Cardiac muscle cell (in vitro differentiated cells and primary cell): Measurements from ENCODE around the gene KLRK1. TPM values are rescaled to one million over a fixed set of nuclear protein-coding genes. Genes with fewer than 3 reads are reported as not detected.
"Not testable (repeated sequence)": the region's sequence is repeated elsewhere in the genome, so short reads cannot be mapped to it uniquely, and the experiment has no call there.

Experiments
- DNase-seq, 2 donors: peaks; one replicate each; pipeline versions ENCODE4 v3.0.0 to v3.0.0-alpha.2; 2010 to 2017; ENCODE audit warnings: low read depth in 1 of 2, low spot score in 1 of 2
- H3K27ac ChIP-seq: fragments of 200-600 bp; sonication (generic); 2 replicates; pipeline ENCODE4 v1.5.1; 2016
- H3K27me3 ChIP-seq: fragments of 200-600 bp; sonication (generic); 2 replicates; pipeline ENCODE4 v1.6.0; 2016; ENCODE audit warnings: control low read depth
- H3K36me3 ChIP-seq: fragments of 200-600 bp; sonication (generic); 2 replicates; pipeline ENCODE4 v1.5.1; 2016; ENCODE audit warnings: control low read depth
- H3K4me1 ChIP-seq: fragments of 200-600 bp; sonication (generic); 2 replicates; pipeline ENCODE4 v1.8.1; 2017; ENCODE audit warnings: low read depth, mild to moderate bottlenecking, mixed run types
- H3K4me3 ChIP-seq: fragments of 200-600 bp; sonication (generic); 2 replicates; pipeline ENCODE4 v1.5.1; 2016; ENCODE audit warnings: mild to moderate bottlenecking
- H3K9me3 ChIP-seq: fragments of 200-600 bp; sonication (generic); 2 replicates; pipeline ENCODE4 v1.5.1; 2017; ENCODE audit warnings: low read depth, mild to moderate bottlenecking, control low read depth
- polyA plus RNA-seq: library from polyadenylated mRNA; unstranded; fragments of >200 nt; fragmentation: Nextera tagmentation; extraction: Ambion mirVana; gene quantifications from 2 replicates; pipeline ENCODE4 v1.2.1, GENCODE V29; 2016
- total RNA-seq: library from RNA; depleted of rRNA; stranded (reverse); fragments of >200 nt; gene quantifications from 2 replicates; pipeline ENCODE4 v1.2.3, GENCODE V29; 2016
- TF ChIP-seq, protein P1 (sequence below): IDR thresholded peaks from 2 replicates; pipeline ENCODE4 v1.5.1; 2012; ENCODE audit warnings: low read depth, mild to moderate bottlenecking, low read length

KLRK1 gene
- total and polyA plus RNA-seq, 2 experiments from 2014 or later, result 0.15 TPM; not detected in 1

DNA sequence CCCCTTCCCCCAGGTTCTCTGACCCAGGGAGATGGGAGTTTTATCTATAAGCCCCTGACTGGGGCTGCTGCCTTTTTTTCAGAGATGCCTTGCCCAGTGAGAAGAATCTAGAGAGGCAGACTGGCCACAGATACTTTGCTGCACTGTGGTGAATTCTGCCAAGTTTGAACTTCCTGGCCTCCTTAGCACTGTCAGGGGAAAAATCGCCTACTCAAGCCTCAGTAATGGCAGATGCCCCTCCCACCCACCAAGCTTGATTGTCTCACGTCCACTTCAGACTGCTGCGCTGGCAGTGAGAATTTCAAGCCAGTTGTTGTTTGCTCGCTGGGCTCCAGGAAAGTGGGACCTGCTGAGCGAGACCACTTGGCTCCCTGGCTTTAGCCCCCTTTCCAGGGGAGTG is 31.7 kb downstream of the KLRK1 start:
- H3K9me3 ChIP-seq, result no peaks in the 10 kb centered on the region
- TF ChIP-seq, protein P1, sequence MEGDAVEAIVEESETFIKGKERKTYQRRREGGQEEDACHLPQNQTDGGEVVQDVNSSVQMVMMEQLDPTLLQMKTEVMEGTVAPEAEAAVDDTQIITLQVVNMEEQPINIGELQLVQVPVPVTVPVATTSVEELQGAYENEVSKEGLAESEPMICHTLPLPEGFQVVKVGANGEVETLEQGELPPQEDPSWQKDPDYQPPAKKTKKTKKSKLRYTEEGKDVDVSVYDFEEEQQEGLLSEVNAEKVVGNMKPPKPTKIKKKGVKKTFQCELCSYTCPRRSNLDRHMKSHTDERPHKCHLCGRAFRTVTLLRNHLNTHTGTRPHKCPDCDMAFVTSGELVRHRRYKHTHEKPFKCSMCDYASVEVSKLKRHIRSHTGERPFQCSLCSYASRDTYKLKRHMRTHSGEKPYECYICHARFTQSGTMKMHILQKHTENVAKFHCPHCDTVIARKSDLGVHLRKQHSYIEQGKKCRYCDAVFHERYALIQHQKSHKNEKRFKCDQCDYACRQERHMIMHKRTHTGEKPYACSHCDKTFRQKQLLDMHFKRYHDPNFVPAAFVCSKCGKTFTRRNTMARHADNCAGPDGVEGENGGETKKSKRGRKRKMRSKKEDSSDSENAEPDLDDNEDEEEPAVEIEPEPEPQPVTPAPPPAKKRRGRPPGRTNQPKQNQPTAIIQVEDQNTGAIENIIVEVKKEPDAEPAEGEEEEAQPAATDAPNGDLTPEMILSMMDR, result no peak
- H3K4me3 ChIP-seq, result no peak overlapping the region
- H3K27me3 ChIP-seq, result no peaks in the 10 kb centered on the region
- H3K36me3 ChIP-seq, result no peaks in the 10 kb centered on the region
- no peak for DNase-seq
- no peak overlapping the region for H3K27ac ChIP-seq
- H3K4me1 ChIP-seq, result peaks cover 19% of the 10 kb centered on the region

DNA sequence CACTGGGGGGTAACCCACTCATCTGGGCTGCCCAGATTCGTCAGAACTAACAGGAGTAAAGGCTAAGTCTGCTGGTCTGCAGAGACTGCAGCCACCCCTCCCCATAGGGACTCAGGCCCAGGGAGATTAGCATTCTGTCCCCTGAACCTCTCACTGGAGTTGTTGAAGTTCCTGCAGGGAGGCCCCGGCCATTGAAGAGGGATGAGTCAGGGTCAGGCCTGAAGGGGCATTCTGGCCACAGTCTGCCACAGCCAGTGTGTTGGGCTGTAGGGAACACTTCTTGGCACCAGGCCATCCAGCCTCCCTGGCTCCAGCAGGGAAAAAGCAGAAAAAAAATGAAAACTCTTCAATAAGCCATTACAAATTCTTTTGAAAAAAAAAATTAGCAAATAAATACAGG is 35.3 kb downstream of the KLRK1 start:
- TF ChIP-seq, protein P1, result no peak
- H3K4me3 ChIP-seq, result no peak overlapping the region
- H3K4me1 ChIP-seq, result no peaks in the 10 kb centered on the region
- peak in 1 of 2 donors; percentile 66 for DNase-seq
- H3K27ac ChIP-seq, result no peak overlapping the region
- H3K9me3 ChIP-seq, result no peaks in the 10 kb centered on the region
- H3K27me3 ChIP-seq, result no peaks in the 10 kb centered on the region
- no peaks in the 10 kb centered on the region for H3K36me3 ChIP-seq

DNA sequence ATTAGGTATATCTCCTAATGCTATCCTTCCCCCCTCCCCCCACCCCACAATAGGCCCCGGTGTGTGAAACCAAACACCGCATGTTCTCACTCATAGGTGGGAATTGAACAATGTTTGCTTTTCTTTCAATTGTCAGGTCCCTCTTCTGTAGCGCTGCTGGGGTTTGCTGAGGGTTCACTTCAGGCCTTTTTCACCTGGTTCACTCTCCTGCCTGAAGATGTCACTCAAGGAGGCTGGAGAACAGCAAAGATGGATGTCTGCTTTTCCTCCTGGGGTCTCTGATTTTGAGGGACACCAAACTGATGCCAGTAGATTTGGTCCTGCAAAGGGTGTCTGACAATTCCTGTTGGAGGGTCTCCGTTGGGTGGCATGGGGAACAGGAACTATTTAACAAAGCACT is 35.8 kb downstream of the KLRK1 start:
- TF ChIP-seq, protein P1, result no peak
- Histone ChIP-seq H3K4me1 (no peaks in the 10 kb centered on the region), H3K9me3 (no peaks in the 10 kb centered on the region), H3K36me3 (no peaks in the 10 kb centered on the region), H3K4me3 (no peak overlapping the region), H3K27ac (no peak overlapping the region), H3K27me3 (no peaks in the 10 kb centered on the region)
- no peak for DNase-seq

DNA sequence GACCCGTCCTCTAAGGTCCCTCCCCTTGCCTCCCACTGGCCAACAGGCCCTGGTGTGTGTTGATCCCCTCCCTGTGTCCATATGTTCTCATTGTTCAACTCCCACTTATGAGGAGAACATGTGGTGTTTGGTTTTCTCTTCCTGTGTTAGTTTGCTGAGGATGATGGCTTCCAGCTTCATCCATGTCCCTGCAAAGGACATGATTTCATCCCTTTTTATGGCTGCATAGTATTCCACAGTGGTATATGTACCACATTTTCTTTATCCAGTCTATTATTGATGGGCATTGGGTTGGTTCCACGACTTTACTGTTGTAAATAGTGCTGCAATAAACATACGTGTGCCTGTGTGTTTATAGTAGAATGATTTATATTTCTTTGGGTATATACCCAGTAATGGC is 38.4 kb downstream of the KLRK1 start:
- H3K9me3 ChIP-seq, H3K36me3 ChIP-seq: not testable (repeated sequence)

DNA sequence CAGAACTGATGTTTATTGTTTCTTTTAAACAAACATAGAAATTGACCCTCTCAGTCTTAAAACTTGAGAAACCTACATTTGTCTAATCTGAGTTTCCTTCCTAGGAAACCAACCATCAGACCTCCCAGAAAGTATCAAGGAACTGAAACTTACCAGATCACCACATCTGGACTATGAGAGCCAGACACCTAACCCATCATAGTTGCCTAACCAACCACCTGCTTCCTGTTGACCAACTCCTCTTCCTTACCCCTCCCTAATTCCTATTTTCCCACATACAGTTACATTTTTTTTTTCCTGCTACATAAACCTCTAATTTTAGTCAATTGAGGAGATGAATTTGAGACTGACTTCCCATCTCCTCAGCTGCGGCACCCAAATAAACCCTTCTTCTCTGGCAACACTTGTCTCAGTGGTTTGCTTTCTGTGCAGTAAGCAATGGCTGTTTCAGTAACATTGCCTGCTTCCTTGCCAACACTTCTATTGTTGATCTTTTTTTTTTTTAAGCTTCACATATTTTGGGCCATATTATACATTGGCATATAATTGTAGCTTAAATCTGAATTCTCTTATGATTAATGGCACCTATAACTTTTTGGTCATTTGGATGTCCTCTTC is 47.8 kb downstream of the KLRK1 start:
- Histone ChIP-seq H3K9me3 (no peaks in the 10 kb centered on the region), H3K27ac (no peak overlapping the region), H3K4me1 (no peaks in the 10 kb centered on the region), H3K27me3 (no peaks in the 10 kb centered on the region), H3K36me3 (no peaks in the 10 kb centered on the region), H3K4me3 (no peak overlapping the region)
- TF ChIP-seq, protein P1, result no peak
- DNase-seq, result no peak

More for the DNA sequence above, 38.4 kb downstream of the KLRK1 start:
- H3K27ac ChIP-seq, H3K4me3 ChIP-seq, H3K27me3 ChIP-seq, DNase-seq, H3K4me1 ChIP-seq: not testable (repeated sequence)

DNA sequence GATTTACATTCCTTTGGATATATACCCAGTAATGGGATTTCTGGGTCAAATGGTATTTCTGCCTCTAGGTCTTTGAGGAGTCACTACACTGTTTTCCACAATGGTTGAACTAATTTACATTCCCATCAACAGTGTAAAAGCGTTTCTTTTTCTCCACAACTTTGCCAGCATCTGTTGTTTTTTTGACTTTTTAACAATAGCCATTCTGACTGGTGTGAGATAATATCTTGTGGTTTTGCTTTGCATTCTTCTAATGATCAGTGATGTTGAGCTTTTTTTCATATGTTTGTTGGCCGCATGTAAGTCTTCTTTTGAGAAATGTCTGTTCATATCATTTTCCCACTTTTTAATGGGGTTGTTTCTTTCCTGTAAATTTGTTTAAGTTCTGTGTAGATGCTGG is 48.9 kb downstream of the KLRK1 start:
- not testable (repeated sequence) for DNase-seq, H3K36me3 ChIP-seq, H3K4me1 ChIP-seq

More for the DNA sequence above, 48.9 kb downstream of the KLRK1 start:
- H3K27ac ChIP-seq, H3K4me3 ChIP-seq, H3K9me3 ChIP-seq, H3K27me3 ChIP-seq: not testable (repeated sequence)
